Ovary (tissue), 10 donors: ENCODE measurements around the gene ULBP3. TPM values are rescaled to one million over a fixed set of nuclear protein-coding genes. Genes with fewer than 3 reads are reported as not detected.

Source experiments
- DNase-seq, 5 donors: peaks; one replicate each; pipeline ENCODE4 v3.0.0-alpha.2; 2019 to 2020
- H3K27ac ChIP-seq, 2 donors: fragments of 200-600 bp; one replicate each; pipeline versions ENCODE4 v1.5.1 to v1.8.0; 2019 to 2022
- H3K27me3 ChIP-seq: fragments of 200-600 bp; one replicate; pipeline ENCODE4 v1.8.0; 2022
- H3K36me3 ChIP-seq: fragments of 200-600 bp; sonication (generic); one replicate; pipeline ENCODE4 v1.5.1; 2019
- H3K4me1 ChIP-seq: one replicate; pipeline ENCODE4 v1.8.1; 2013; ENCODE audit warnings: mild to moderate bottlenecking, moderate library complexity; ENCODE audit not compliant: insufficient read depth
- H3K4me3 ChIP-seq: fragments of 200-600 bp; sonication (generic); one replicate; pipeline ENCODE4 v1.5.1; 2017
- H3K9me3 ChIP-seq, 2 donors: fragments of 200-600 bp in 1 of 2; sonication (generic) in 1 of 2; one replicate each; pipeline versions ENCODE4 v1.5.1 to v1.8.1; 2013 to 2019; ENCODE audit warnings: mild to moderate bottlenecking in 1 of 2, moderate library complexity in 1 of 2
- EP300 ChIP-seq: sonication (generic); formaldehyde crosslinking; IDR thresholded peaks from one replicate; pipeline ENCODE4 v1.6.1; 2017; ENCODE audit warnings: antibody characterized with exemption
- POLR2A ChIP-seq: fragments of 450-650 bp; IDR thresholded peaks from one replicate; pipeline ENCODE4 v1.6.1; 2017; ENCODE audit warnings: antibody characterized with exemption, mild to moderate bottlenecking, moderate library complexity
- WGBS, 3 donors: extraction: QIAGEN DNeasy Blood & Tissue Kit in 1 of 3; methylation state at CpG; one replicate each; pipeline versions ENCODE4 v1.1.5 to v1.1.7; 2013 to 2017; 5-methylcytosine and 5-hydroxymethylcytosine counted together
- intact Hi-C, 4 donors: fragments of 100-400 bp; cut with DNase I; formaldehyde crosslinking; loops; one replicate each; pipeline versions ENCODE4 v1.11.0 to v1.15.1; 2022 to 2023
- long read RNA-seq, 3 donors: library from polyadenylated mRNA in 2 of 3; unstranded in 2 of 3; transcript quantifications; one replicate each; pipeline ENCODE4 v2.0.0 and lab custom pipeline, GENCODE V29; 2021 to 2026
- polyA plus RNA-seq, 2 donors: library from polyadenylated mRNA; stranded (reverse); fragments of 200-250 nt in 1 of 2; fragments of 350-450 nt in 1 of 2; fragmentation: Illumina TruSeq in 1 of 2; extraction: RNeasy Lipid Tissue Mini Kit (QIAGEN cat#74804) in 1 of 2; gene quantifications; one replicate each; pipeline ENCODE4 v1.2.3, GENCODE V29; 2013 to 2014
- total RNA-seq, 7 donors: library from RNA; depleted of rRNA in 2 of 7; stranded (reverse); fragments of >200 nt in 2 of 7; fragmentation: NEBNext Ultra II Directional in 3 of 7; extraction: Animal tissue kit (Norgen Biotek cat#: 25700) in 3 of 7; gene quantifications; one replicate each; pipeline versions ENCODE4 v1.1.0 to v1.2.4, GENCODE V29; 2016 to 2023
- TF ChIP-seq, protein P1 (sequence below), 3 donors: fragments of 450-650 bp in 2 of 3; fragments of 200-600 bp in 1 of 3; IDR thresholded peaks; one replicate each; pipeline versions ENCODE4 v1.5.1 to v1.8.0; 2016 to 2022; ENCODE audit warnings: antibody characterized with exemption in 3 of 3, mild to moderate bottlenecking in 1 of 3
- donor health status: DM: no; HTN: no; CAD: no; lungs with moderate emphysema.
- donor health status: DM: no; HTN: no; CAD: no.
- donor health status: Bipolar disorder and iron deficiency.
- donor health status: DM: yes; HTN: yes; CAD: no.
- donor health status: DM: no; HTN: no; CAD: no.
- donor health status: DM: yes; HTN: yes; CAD: no.

Gene ULBP3
- total RNA-seq (1 to 10 TPM in 3 of 7 donors, under 1 TPM in 2, not detected in 2; 0.66 to 2.5 (median 1.6) TPM), polyA plus RNA-seq (1 to 10 TPM; 1.0 to 2.3 TPM)
- long read RNA-seq, donor 1, transcript ULBP3-201 (5 exons, 988 nt) = major isoform, 8 of 9 reads
- long read RNA-seq, donor 1, partial matches to known transcripts = 1 of 9 reads
- long read RNA-seq, donor 1, other reads (novel, unspliced or antisense) = 0 of 9 reads
- long read RNA-seq, donor 2, partial matches to known transcripts = 0 of 2 reads
- long read RNA-seq, donor 2, other reads (novel, unspliced or antisense) = 0 of 2 reads
- long read RNA-seq, donor 3, partial matches to known transcripts = 0 of 3 reads
- long read RNA-seq, donor 3, other reads (novel, unspliced or antisense) = 0 of 3 reads

DNA sequence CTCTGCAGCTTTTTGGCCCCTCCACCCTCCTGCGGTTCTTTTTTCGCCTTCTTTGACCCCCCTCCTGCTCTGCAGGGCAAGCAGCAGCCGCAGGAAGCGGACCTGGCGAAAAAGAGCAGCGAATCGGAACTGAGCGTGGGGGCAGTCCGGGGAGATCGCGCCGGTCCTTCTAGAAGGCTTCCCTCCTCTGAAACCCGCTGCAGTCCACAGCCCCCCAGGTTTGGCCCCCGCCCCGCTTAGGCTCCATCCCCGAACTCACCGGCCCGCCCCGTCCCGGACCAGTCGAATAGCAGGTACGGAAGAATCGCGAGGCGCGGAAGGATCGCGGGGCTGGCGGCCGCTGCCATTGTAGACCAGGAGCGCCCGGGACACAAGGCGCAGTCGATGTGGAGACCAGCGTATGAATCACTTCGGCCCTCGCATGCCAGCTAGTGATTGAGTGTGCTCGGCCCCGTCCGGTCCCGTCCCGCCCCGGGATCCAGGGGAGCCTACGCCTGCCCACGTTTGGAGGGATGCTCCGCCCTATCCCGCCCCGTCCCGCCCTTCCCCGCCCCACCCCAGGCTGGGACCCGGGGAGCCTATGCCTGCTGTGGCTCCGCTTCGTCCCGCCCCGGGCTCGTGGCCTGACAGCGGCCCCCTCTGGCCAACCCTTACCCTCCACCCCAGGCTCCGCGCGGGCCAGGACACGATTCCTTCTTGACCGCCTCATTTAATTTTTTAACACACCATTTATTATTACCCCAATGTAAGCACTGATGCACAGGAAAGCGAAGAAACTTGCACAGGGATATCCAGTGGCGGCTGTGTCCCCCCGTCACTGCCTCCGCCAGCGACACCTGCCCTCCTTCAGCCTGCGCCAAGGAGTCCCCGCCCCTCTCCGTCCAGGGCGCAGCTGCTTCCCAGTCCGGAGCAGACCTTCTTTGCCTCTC lies at the start of gene ULBP3:
ULBP3 (minus strand) TSS at position 402 of the 929 bp plus-strand sequence; CDS start at position 347, 55 bp downstream.
- no peaks in the 10 kb centered on the region for H3K9me3 ChIP-seq
- no peaks in the 10 kb centered on the region for H3K36me3 ChIP-seq
- TF ChIP-seq, protein P1, sequence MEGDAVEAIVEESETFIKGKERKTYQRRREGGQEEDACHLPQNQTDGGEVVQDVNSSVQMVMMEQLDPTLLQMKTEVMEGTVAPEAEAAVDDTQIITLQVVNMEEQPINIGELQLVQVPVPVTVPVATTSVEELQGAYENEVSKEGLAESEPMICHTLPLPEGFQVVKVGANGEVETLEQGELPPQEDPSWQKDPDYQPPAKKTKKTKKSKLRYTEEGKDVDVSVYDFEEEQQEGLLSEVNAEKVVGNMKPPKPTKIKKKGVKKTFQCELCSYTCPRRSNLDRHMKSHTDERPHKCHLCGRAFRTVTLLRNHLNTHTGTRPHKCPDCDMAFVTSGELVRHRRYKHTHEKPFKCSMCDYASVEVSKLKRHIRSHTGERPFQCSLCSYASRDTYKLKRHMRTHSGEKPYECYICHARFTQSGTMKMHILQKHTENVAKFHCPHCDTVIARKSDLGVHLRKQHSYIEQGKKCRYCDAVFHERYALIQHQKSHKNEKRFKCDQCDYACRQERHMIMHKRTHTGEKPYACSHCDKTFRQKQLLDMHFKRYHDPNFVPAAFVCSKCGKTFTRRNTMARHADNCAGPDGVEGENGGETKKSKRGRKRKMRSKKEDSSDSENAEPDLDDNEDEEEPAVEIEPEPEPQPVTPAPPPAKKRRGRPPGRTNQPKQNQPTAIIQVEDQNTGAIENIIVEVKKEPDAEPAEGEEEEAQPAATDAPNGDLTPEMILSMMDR (IDR thresholded peaks at IDR 0.05) = peak in 1 of 3 donors; percentile 38
- TF ChIP-seq EP300 = no peak
- 2 to 6% (median 3%) methylated on average over 68 to 72 of the region's 72 CpGs for WGBS, 3 donors
- H3K4me1 ChIP-seq = peaks cover 4% of the 10 kb centered on the region
- H3K27me3 ChIP-seq = no peaks in the 10 kb centered on the region
- peak; percentile 70 to 86 (median 82) for DNase-seq
- intact Hi-C loops = no loop called here
- peak within 1 kb of the TSS; percentile 63 for H3K4me3 ChIP-seq
- H3K27ac ChIP-seq = no peak within 1 kb of the TSS

DNA sequence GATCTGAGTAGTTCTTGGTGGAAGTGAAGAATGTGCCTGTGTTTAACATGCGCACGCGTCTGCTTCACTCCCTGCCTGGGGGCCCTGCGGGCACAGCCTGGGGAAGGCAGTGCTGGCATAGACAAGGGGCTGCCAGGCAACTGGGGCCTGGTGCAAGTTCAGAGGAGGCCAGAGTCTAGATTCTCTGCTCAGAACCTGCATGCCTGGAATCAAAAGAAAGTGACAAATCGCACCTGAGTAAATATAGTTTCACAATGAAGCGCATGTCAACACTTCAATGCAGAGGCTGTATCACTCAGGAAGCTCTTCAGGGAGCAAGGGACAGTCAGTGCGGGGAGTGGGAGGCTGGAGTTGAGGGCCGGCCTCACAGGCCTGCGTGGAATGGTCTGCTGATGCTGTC lies 49.7 kb upstream of the ULBP3 start:
- H3K27me3 ChIP-seq = no peaks in the 10 kb centered on the region
- no peaks in the 10 kb centered on the region for H3K36me3 ChIP-seq
- DNase-seq = no peak
- H3K27ac ChIP-seq = no peak overlapping the region
- 91 to 93% (median 92%) methylated on average over 9 of the region's 9 CpGs for WGBS, 3 donors
- no peaks in the 10 kb centered on the region for H3K9me3 ChIP-seq
- no peaks in the 10 kb centered on the region for H3K4me1 ChIP-seq
- H3K4me3 ChIP-seq = no peak overlapping the region
- TF ChIP-seq POLR2A = no peak
- TF ChIP-seq, protein P1 (IDR thresholded peaks at IDR 0.05) = no peak
- TF ChIP-seq EP300 = no peak
- intact Hi-C loops = no loop called here

DNA sequence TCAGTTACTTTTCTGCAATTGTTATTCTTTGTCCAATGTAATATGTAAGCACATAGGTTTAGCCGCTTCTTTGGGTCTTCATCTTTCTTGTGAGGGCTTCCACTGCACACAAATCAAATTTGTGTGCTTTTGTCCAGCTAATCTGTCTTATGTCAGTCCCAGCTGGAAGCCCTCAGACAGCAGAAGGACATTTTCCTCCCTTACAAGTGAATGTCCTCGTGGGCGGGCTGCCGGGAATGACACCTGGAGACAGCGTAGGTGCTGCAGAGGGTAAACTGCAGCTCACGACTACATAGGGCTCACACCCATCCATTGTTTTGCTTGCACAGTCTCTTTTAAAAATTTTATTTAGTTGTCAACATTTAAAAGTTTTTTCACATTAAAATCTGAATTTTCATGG lies 49.3 kb upstream of the ULBP3 start:
- Histone ChIP-seq H3K4me3 (no peak overlapping the region), H3K27me3 (no peaks in the 10 kb centered on the region), H3K36me3 (no peaks in the 10 kb centered on the region), H3K4me1 (no peaks in the 10 kb centered on the region), H3K9me3 (no peaks in the 10 kb centered on the region), H3K27ac (no peak overlapping the region)
- intact Hi-C loops = no loop called here
- DNase-seq = no peak
- TF ChIP-seq, protein P1 (IDR thresholded peaks at IDR 0.05) = no peak
- TF ChIP-seq EP300 = no peak
- TF ChIP-seq POLR2A = no peak
- WGBS, 3 donors = 79 to 86% (median 84%) methylated on average over 6 of the region's 6 CpGs

DNA sequence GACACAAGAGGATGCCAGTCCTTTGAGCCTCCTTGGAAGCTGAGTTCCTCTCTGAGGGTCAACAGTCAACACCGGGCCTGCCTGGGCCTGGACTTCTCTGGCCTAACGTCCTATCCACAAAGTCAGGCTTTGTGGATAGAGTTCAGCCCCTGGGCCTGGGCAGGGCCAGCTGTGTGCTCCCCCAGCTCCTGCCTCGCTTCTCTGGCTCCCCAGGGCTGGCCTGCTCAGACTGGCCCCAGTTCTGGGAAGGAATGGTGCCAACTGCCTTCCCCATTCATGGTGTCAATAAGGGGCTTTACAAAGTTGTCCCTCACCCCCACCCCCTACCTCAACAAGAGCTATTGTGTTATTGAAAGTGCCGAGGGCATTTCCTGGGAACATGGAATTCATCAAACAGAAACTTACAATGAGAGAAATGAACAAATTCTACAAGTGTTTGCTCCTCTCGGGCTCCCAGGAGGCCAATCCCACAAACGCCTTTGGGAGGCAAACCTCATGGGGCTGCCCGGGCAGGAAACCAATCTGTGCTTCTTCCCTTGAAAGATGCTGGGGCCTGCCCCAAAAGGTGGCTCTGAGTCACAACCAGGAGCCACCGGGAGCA lies 47.4 kb upstream of the ULBP3 start:
- 88 to 94% (median 88%) methylated on average over 8 of the region's 8 CpGs for WGBS, 3 donors

More for the DNA sequence above, 47.4 kb upstream of the ULBP3 start:
- TF ChIP-seq, protein P1 (IDR thresholded peaks at IDR 0.05) = no peak
- TF ChIP-seq EP300 (no peak), POLR2A (no peak)
- Histone ChIP-seq H3K36me3 (no peaks in the 10 kb centered on the region), H3K4me1 (no peaks in the 10 kb centered on the region), H3K9me3 (no peaks in the 10 kb centered on the region), H3K27me3 (no peaks in the 10 kb centered on the region), H3K4me3 (no peak overlapping the region), H3K27ac (no peak overlapping the region)
- no peak for DNase-seq
- intact Hi-C loops = no loop called here
